PFSK-1 (cell line): ENCODE data around the gene SPZ1.

ENCODE experiments used
- POLR2AphosphoS5 ChIP-seq: IDR thresholded peaks from 2 replicates; pipeline ENCODE4 v1.6.1; 2012; ENCODE audit warnings: low read depth, mild to moderate bottlenecking, control low read depth, low read length, moderate library complexity
- REST ChIP-seq, 2 experiments: IDR thresholded peaks; 2 replicates each; pipeline versions ENCODE4 v1.6.1 to v1.8.0; 2011 to 2012; ENCODE audit warnings: low read depth in 2 of 2, low read length in 2 of 2, control low read depth in 1 of 2, inconsistent platforms in 1 of 2, mild to moderate bottlenecking in 1 of 2, moderate library complexity in 1 of 2; ENCODE audit not compliant: insufficient read depth in 1 of 2
- TAF1 ChIP-seq: IDR thresholded peaks from 2 replicates; pipeline ENCODE4 v1.6.1; 2012; ENCODE audit warnings: low read length, control low read depth, borderline replicate concordance; ENCODE audit not compliant: insufficient read depth

- TF ChIP-seq POLR2AphosphoS5 (no peak), TAF1 (no peak), REST (IDR thresholded peaks at IDR 0.05; ENCODE audit: insufficient read depth in 1 of 2, low read depth in 2 of 2, low read length in 2 of 2) (no peak)
These were observed 28.0 kb upstream of the SPZ1 start for GRCh38 chr5:80291761-80292160.
